Naive thymus-derived CD8-positive, alpha-beta T cell (primary cell): Measurements from ENCODE around the gene ADRM1. TPM values are rescaled to one million over a fixed set of nuclear protein-coding genes. Genes with fewer than 3 reads are reported as not detected.

ENCODE experiments used
- ATAC-seq, 2 donors: fragments of 150-1000 bp; cut with Tn5 transposase in 1 of 2; sonication (Bioruptor Pico), chemical (Tn5 transposase) in 1 of 2; 1 replicate in 1 of 2; 2 replicates in 1 of 2; pipeline ENCODE4 v1.10.0; 2021; ENCODE audit warnings: mild to moderate bottlenecking in 2 of 2, moderate library complexity in 2 of 2
- POLR2A ChIA-PET: fragments of 350-600 bp; sonication (Branson Sonifier 250); formaldehyde crosslinking; loops from one replicate; lab custom pipeline; 2021; ENCODE audit warnings: antibody characterized with exemption; lab: Charles Lee
- DNase-seq, 10 donors: peaks; one replicate each; pipeline versions ENCODE4 v3.0.0 to v3.0.0-alpha.2; 2020 to 2022
- H3K27ac Mint-ChIP-seq, 10 donors: one replicate each; pipeline ENCODE4 v1.8.0; 2020 to 2022; ENCODE audit warnings: mild to moderate bottlenecking in 10 of 10, mixed read lengths in 10 of 10, moderate library complexity in 4 of 10, inconsistent platforms in 1 of 10
- H3K27me3 Mint-ChIP-seq, 5 donors: one replicate each; pipeline ENCODE4 v1.8.0; 2021 to 2022; ENCODE audit warnings: mixed read lengths in 5 of 5
- H3K36me3 Mint-ChIP-seq, 3 donors: one replicate each; pipeline ENCODE4 v1.8.0; 2020 to 2022; ENCODE audit warnings: mixed read lengths in 3 of 3, mild to moderate bottlenecking in 2 of 3, inconsistent platforms in 1 of 3
- H3K4me1 Mint-ChIP-seq, 4 donors: one replicate each; pipeline ENCODE4 v1.8.0; 2021 to 2022; ENCODE audit warnings: mixed read lengths in 4 of 4
- H3K4me3 Mint-ChIP-seq, 10 donors: one replicate each; pipeline ENCODE4 v1.8.0; 2020 to 2022; ENCODE audit warnings: mild to moderate bottlenecking in 10 of 10, mixed read lengths in 10 of 10, moderate library complexity in 6 of 10, inconsistent platforms in 1 of 10
- H3K9me3 Mint-ChIP-seq, 9 donors: one replicate each; pipeline ENCODE4 v1.8.0; 2020 to 2022; ENCODE audit warnings: mixed read lengths in 9 of 9, mild to moderate bottlenecking in 3 of 9, inconsistent platforms in 1 of 9, moderate library complexity in 1 of 9
- polyA plus RNA-seq, 3 donors: library from polyadenylated mRNA; unstranded; fragments of 300-500 nt; fragmentation: Illumina TruSeq; gene quantifications; one replicate each; pipeline ENCODE4 v1.2.3, GENCODE V29; 2021
- total RNA-seq, 8 experiments: library from RNA in 2 of 8; stranded (reverse) in 2 of 8; gene quantifications; one replicate each; pipeline ENCODE4 v1.2.3 and lab custom pipeline; 2021 to 2026

ADRM1 gene
- total and polyA plus RNA-seq, 5 experiments from 2014 or later, result 61.1 to 93.9 (median 66.2) TPM

DNA sequence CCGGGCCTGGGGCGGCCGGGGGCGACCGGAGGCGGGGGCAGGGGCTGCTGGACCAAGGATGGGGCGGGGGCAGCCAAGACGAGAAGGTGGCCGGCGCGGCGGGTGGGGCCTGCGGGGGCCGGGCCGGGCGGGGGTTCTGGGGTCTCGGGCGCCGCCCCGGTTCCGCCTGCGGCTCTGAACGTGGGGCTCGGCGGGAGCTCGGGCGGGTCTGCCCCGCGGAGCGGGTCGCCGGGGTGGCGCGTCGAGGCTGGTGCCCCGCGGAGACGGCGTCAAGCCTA, 204 bp downstream of the ADRM1 start:
- POLR2A ChIA-PET, result interaction anchor here (1.3 kb wide), 2 partner anchors 83 to 84 kb away, joined by 5 to 6 read pairs; partner anchors contain the start of gene RPS21

DNA sequence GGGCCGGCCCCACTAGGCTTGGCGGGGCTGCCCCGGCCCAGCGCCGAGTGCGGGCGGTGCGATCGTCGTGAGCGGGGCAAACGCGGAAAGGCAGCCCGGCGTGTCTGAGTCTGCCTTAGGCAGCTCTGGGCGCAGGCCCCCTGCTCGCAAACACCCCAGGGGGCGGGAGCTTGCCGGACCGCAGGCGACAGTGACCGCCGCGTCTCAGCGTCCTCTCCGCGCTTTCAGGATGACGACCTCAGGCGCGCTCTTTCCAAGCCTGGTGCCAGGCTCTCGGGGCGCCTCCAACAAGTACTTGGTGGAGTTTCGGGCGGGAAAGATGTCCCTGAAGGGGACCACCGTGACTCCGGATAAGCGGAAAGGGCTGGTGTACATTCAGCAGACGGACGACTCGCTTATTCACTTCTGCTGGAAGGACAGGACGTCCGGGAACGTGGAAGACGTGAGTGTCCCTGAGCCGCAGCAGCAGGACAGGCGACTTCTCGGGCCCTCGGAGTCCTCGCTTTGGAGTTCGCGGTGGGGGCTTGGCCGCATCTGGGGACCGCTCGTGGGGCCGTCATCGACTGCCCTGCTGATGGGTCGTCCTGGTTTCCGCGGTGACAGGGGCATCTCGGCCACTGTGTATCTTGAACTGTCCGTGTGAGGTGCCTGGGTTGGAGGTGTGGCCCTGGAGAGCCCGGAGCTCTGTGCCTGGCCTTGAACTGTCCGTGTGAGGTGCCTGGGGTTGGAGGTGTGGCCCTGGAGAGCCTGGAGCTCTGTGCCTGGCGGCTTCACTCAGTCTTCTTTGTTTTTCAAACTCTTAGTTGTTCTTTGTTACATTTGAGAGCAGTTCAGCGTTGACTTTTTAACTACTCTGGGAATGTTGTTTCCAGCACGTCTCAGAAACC, 786 bp downstream of the ADRM1 start:
- DNase-seq, result no peak
- POLR2A ChIA-PET, result interaction anchor here (1.3 kb wide), 1 partner anchor 83 kb away, joined by 5 read pairs; the partner anchor contains the start of gene RPS21
- Mint-ChIP-seq H3K9me3 (no peaks in the 10 kb centered on the region), H3K4me3 (peak overlapping the region; percentile 81 to 95 (median 88)), H3K27ac (peak overlapping the region in 8 of 10 donors; percentile 60 to 93 (median 78)), H3K27me3 (no peaks in the 10 kb centered on the region), H3K36me3 (peaks cover 0 to 26% (median 3%) of the 10 kb centered on the region in 3 donors), H3K4me1 (peaks cover 15 to 40% (median 28%) of the 10 kb centered on the region in 4 donors)
- ATAC-seq, result peak; percentile 7 to 16

More for the DNA sequence above, 204 bp downstream of the ADRM1 start:
- DNase-seq (no peak), ATAC-seq (no peak)
- H3K4me3 Mint-ChIP-seq, result peak overlapping the region; percentile 73 to 99 (median 95)
- H3K27ac Mint-ChIP-seq, result peak overlapping the region in 7 of 10 donors; percentile 62 to 97 (median 95)
- H3K4me1 Mint-ChIP-seq, result peaks cover 15 to 40% (median 28%) of the 10 kb centered on the region in 4 donors
- no peaks in the 10 kb centered on the region for H3K9me3 Mint-ChIP-seq
- H3K36me3 Mint-ChIP-seq, result peaks cover 0 to 20% (median 3%) of the 10 kb centered on the region in 3 donors
- H3K27me3 Mint-ChIP-seq, result no peaks in the 10 kb centered on the region

DNA sequence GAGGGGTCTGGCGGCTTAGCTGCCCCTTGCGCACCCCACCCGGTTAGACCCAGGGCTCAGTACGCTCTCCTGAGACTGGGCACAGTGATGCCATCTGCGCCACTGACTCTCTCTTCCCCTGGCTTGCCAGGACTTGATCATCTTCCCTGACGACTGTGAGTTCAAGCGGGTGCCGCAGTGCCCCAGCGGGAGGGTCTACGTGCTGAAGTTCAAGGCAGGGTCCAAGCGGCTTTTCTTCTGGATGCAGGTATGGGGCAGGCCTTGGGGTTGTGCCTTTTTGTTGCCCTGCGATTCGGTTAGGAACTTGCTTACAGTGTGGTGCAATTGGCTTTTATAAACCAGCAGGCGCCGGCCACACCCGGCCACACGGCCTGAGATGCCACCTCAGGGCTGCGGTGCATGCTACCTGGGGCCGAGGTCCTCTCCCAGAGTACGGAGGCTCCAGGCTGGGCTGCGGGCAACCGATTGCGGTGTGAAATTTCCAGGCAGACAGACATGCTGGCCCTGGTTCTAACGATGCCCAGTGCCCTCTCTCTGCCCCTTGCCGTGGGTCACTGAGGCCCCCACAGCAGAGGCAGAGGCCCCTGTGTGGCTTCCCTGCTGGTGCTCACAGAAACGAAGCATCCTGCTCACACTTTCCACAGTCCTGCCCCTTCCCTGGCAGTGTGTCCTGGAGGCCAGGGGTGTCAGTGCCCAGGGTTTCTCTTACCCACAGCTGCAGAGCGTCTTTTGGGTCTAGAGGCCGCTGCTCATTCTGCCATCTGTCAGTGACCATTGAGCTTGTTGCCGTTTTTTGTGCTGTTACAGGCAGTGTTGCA, 1.7 kb downstream of the ADRM1 start:
- Mint-ChIP-seq H3K27me3 (no peaks in the 10 kb centered on the region), H3K36me3 (peaks cover 0 to 32% (median 5%) of the 10 kb centered on the region in 3 donors), H3K4me3 (peak overlapping the region; percentile 81 to 95 (median 88)), H3K9me3 (no peaks in the 10 kb centered on the region), H3K4me1 (peaks cover 15 to 40% (median 28%) of the 10 kb centered on the region in 4 donors), H3K27ac (peak overlapping the region in 9 of 10 donors; percentile 24 to 93 (median 75))
- no peak for ATAC-seq
- POLR2A ChIA-PET, result interaction anchor here (1.3 kb wide), 1 partner anchor 82 kb away, joined by 5 read pairs; the partner anchor contains the start of gene RPS21
- DNase-seq, result no peak

DNA sequence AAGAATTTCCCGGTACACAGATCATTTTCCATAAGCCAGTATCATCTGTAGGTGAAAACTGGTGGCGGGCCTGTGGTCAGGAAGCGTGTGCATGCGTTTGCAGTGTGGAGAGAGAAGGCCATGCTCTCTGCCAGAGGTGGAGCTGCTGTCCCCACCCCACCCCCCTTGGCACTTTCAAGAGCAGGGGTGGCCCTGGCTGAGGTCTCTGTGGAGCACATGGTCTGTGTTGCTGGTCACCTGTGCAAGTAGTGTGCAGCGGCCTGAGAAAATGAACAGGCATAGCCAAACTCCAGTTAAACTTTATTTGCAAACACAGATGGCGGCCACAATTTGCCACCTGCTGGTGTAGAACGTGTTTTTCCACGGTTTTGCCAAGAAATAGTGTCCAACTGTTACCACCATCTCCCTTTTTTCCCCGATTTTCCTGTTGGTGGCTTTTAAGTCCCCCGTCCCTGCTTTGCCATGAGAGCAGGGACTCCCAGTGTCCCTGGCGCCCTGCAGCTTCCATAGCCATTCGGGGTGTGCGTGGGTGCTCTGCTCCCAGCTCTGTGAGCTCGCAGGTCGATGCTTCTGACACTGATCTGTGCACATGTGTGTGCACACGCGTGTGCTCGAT, 2.5 kb downstream of the ADRM1 start:
- peaks cover 15 to 40% (median 28%) of the 10 kb centered on the region in 4 donors for H3K4me1 Mint-ChIP-seq
- peak overlapping the region; percentile 28 to 95 (median 85) for H3K4me3 Mint-ChIP-seq
- no peaks in the 10 kb centered on the region for H3K27me3 Mint-ChIP-seq
- H3K9me3 Mint-ChIP-seq, result no peaks in the 10 kb centered on the region
- POLR2A ChIA-PET, result no interaction called here
- DNase-seq, result no peak
- peaks cover 0 to 35% (median 5%) of the 10 kb centered on the region in 3 donors for H3K36me3 Mint-ChIP-seq
- ATAC-seq, result no peak
- peak overlapping the region in 4 of 10 donors; percentile 6 to 85 (median 48) for H3K27ac Mint-ChIP-seq

DNA sequence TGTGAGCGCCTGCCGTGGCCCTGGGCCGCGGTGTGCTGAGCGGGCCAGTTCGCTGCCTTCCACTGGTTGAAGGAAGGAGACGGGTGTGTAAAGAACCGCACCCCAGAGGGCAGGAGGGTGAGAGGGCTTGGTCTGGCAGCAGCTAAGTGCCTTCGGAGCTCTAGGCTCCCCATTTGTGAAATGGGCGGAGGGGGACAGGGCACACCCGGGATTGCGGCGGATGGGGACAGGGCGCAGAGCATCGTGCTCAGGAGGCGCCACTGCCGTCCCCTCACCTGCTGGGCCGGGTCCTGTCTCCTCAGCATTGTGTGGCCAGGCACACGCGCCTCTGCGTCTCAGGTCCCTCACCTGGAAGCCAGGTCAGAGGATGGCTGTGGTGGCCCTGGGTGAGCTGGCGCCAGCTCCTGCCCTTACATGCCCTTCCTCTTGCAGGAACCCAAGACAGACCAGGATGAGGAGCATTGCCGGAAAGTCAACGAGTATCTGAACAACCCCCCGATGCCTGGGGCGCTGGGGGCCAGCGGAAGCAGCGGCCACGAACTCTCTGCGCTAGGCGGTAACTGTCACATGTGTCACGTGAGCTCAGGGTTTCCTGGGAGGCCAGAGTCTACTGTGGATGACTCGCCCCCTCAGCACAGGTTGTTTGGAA, 3.1 kb downstream of the ADRM1 start:
- H3K36me3 Mint-ChIP-seq, result peaks cover 0 to 35% (median 5%) of the 10 kb centered on the region in 3 donors
- DNase-seq (no peak), ATAC-seq (no peak)
- POLR2A ChIA-PET, result interaction anchor here (0.6 kb wide), 1 partner anchor 102 kb away, joined by 3 read pairs; no protein-coding TSS in a partner anchor
- no peaks in the 10 kb centered on the region for H3K9me3 Mint-ChIP-seq
- H3K27me3 Mint-ChIP-seq, result no peaks in the 10 kb centered on the region
- H3K4me3 Mint-ChIP-seq, result peak overlapping the region in 9 of 10 donors; percentile 28 to 95 (median 41)
- peak overlapping the region in 2 of 10 donors; percentile 44 to 85 for H3K27ac Mint-ChIP-seq
- H3K4me1 Mint-ChIP-seq, result peaks cover 15 to 40% (median 28%) of the 10 kb centered on the region in 4 donors

DNA sequence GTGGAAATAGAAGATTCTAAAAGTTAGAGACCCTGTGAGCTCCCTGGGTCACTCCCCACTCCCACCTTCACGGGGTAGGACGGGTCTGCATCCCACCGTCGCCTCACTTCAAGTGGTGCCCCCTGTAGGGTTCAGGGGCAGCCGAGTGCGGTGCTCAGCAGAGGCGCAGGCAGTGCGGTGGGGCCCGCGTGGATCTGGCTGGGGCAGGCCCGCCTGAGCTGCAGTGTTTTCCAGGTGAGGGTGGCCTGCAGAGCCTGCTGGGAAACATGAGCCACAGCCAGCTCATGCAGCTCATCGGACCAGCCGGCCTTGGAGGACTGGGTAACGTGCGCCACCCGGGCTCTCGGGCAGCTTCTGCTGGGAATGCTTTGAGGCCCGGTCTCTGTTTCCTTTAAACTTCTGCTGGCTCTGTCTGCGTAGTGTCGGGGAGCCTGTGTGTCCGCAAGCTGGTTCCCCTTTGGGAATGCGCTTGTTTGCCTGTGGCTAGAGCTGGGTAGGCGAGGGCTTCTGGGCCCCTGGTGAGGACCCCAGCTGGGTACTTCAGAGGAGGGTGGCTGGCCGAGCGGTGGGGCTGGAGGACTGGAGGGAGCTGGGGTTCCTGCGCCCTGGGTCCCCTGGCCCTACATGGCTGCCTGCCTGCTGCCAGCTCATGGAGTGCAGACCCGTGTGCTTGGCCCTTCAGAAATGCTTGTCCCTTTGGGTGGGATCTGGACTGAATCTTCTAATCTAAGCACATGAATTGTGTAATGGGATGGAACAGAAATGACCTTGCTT, 3.8 kb downstream of the ADRM1 start:
- Mint-ChIP-seq H3K36me3 (peaks cover 0 to 35% (median 5%) of the 10 kb centered on the region in 3 donors), H3K4me1 (peaks cover 13 to 40% (median 26%) of the 10 kb centered on the region in 4 donors), H3K4me3 (peak overlapping the region in 1 of 10 donors; percentile 36), H3K27me3 (no peaks in the 10 kb centered on the region), H3K9me3 (no peaks in the 10 kb centered on the region), H3K27ac (peak overlapping the region in 3 of 10 donors; percentile 4 to 44 (median 18))
- POLR2A ChIA-PET, result interaction anchor here (0.6 kb wide), 1 partner anchor 101 kb away, joined by 3 read pairs; no protein-coding TSS in a partner anchor
- ATAC-seq, result no peak
- DNase-seq, result no peak

DNA sequence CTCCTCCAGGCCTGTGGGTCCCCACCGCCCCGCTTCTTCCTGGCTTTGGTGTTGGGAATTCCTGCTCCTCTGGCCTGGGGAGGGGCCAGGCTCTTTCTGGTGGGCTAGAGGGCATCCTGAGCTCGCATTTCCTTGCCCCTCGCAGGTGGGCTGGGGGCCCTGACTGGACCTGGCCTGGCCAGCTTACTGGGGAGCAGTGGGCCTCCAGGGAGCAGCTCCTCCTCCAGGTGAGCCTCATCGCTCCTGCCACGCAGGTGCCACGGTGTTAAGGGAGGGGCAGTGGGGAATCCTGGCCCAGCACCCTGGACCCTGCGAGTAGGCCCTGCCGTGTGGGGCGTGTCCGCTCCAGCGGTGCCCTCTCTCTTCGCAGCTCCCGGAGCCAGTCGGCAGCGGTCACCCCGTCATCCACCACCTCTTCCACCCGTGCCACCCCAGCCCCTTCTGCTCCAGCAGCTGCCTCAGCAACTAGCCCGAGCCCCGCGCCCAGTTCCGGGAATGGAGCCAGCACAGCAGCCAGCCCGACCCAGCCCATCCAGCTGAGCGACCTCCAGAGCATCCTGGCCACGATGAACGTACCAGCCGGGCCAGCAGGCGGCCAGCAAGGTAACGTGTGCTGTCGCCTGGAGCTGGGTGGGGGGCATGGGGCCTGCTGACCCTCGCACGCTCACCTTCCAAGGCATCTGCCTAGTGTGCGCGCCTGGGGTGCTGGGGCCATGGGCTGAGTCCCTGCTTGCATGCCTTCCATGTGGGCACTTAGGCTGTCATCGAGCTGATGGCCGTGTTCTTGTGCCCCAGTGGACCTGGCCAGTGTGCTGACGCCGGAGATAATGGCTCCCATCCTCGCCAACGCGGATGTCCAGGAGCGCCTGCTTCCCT, 4.7 kb downstream of the ADRM1 start:
- peaks cover 8 to 32% (median 22%) of the 10 kb centered on the region in 4 donors for H3K4me1 Mint-ChIP-seq
- DNase-seq (no peak), ATAC-seq (no peak)
- H3K27me3 Mint-ChIP-seq, result no peaks in the 10 kb centered on the region
- peaks cover 0 to 35% (median 5%) of the 10 kb centered on the region in 3 donors for H3K36me3 Mint-ChIP-seq
- H3K9me3 Mint-ChIP-seq, result no peaks in the 10 kb centered on the region
- H3K4me3 Mint-ChIP-seq, result no peak overlapping the region
- H3K27ac Mint-ChIP-seq, result peak overlapping the region in 1 of 10 donors; percentile 4
- POLR2A ChIA-PET, result no interaction called here

DNA sequence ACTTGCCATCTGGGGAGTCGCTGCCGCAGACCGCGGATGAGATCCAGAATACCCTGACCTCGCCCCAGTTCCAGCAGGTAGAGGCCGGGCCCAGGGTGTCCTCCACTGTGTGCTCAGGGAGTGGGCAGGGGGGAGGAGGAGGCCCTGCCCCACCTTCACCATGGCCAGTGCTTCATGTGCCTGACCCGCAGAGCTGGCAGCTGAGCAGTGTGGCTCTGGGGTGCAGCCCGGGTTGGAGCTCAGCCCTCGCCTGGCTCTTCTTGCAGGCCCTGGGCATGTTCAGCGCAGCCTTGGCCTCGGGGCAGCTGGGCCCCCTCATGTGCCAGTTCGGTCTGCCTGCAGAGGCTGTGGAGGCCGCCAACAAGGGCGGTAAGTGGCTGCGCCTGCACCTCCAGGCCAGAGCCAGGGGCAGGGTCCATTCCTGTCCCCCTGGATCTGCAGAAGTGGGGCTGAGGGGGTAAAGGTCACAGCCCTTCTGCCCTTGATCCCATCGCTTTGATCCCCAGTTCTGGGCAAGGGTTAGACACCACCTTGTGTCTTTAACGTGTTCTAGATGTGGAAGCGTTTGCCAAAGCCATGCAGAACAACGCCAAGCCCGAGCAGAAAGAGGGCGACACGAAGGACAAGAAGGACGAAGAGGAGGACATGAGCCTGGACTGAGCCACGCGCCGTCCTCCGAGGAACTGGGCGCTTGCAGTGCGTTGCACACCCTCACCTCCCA, 5.5 kb downstream of the ADRM1 start:
- peaks cover 8 to 28% (median 22%) of the 10 kb centered on the region in 4 donors for H3K4me1 Mint-ChIP-seq
- POLR2A ChIA-PET, result no interaction called here
- peaks cover 0 to 35% (median 5%) of the 10 kb centered on the region in 3 donors for H3K36me3 Mint-ChIP-seq
- no peaks in the 10 kb centered on the region for H3K9me3 Mint-ChIP-seq
- no peak overlapping the region for H3K4me3 Mint-ChIP-seq
- no peaks in the 10 kb centered on the region for H3K27me3 Mint-ChIP-seq
- ATAC-seq, result no peak
- H3K27ac Mint-ChIP-seq, result peak overlapping the region in 1 of 10 donors; percentile 49
- no peak for DNase-seq

DNA sequence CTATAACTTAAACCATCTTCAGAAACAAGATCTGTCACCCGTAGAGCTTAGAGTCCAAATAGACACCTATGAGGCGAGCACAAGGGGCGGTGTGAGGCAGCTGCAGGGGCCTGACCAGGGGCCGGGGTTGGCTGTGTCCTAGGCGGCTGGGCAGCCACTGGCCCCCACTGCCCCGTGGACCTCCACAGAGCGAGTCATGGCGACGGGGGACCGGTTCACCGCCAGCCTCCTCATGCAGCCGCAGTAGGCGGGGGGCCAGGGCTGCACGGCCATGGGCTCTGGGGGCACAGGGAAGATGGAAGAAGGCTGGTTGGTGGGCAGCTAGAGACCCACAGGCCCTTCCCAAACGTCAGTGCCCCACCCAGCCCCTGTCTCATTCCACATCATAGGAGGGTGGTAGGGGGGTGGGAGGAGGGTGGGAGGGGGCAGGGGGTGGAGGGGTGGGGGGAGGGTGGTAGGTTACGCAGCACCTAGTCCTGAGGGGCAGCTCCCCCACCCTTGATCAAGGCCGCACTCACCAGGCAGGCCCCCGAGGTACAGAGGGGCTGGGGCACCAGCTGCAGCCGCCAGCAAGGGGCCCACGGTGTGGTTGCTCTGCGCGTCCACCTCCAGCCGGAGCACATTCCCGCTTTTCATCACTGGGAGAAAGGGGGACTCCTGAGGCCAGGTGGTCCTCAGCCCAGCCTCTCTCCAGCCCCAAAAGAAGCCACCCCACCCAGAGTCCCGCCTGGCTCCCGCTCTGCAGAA, 6.6 kb downstream of the ADRM1 start:
- Mint-ChIP-seq H3K9me3 (no peaks in the 10 kb centered on the region), H3K27me3 (no peaks in the 10 kb centered on the region), H3K36me3 (peaks cover 0 to 35% (median 5%) of the 10 kb centered on the region in 3 donors), H3K4me1 (peaks cover 3 to 20% (median 13%) of the 10 kb centered on the region in 4 donors), H3K4me3 (no peak overlapping the region), H3K27ac (no peak overlapping the region)
- ATAC-seq (no peak), DNase-seq (no peak)
- POLR2A ChIA-PET, result no interaction called here
